NK-92 (cell line): Measurements from ENCODE around the gene SCT.

Experiments used
- DNase-seq: peaks from one replicate; lab custom pipeline; 2025; ENCODE audit not compliant: unreplicated experiment; lab: John Stamatoyannopoulos, UW

The SCT gene

DNA sequence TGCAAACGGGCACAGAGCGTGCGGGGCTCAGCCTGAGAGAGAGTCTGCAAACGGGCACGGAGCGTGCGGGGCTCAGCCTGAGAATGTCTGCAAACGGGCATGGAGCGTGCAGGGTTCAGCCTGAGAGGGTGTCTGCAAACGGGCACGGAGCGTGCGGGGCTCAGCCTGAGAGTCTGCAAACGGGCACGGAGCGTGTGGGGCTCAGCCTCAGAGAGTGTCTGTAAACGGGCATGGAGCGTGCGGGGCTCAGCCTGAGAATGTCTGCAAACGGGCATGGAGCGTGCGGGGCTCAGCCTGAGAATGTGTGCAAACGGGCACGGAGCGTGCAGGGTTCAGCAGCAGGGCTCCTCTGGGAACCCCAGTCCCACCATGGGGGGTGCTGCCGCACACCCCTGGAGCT, 37.2 kb downstream of the SCT start:
- no peak for DNase-seq

GRCh38 chr11:587978-588380, 39.0 kb downstream of the SCT start:
- no peak for DNase-seq

GRCh38 chr11:587546-587945, 39.4 kb downstream of the SCT start:
- DNase-seq = no peak

DNA sequence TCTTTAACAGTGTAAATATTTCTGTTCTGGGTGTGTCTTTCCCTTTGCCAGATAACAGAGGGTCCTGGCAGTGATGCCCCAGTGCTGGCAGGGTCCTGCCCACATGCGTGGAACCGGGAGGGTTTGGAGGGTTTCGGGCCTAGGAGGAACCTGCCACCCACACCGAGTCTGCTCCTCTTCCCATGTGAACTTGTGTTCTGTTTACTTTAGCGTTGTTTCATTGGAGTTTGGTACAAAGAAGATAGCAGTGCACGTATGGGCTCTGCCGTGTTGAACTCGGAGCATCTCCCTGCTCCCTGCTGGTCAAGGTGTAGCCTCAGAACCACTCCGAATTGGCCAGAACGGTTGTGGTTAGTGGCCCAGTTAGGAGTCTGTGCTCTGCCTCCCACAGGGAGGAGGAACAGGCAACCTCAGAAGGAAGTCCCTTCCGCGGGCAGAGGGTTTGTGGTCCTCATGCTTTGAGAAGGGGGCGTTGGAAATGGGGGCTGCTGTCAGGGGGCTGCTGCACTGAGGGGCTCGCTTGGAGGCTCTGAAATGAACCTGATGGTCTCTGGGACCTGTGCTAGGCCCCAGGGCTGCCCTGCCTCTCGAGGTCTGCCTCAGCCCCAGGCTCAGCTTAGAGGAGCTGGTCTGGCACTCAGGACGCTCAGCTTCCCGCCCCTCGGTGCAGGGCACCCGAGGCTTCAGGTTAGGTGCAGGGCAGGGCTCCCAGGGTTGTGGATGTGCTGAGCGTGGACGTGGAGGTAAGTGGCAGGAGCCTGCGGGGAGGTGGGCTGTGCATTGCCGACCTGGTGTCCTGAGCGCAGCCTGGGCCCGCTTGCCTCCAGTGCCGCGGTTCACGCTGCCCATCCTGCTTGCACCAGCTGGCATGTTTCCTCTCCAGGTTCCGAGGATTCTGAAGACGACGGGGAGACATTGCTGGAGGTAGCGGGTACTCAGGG, 40.3 kb downstream of the SCT start:
- DNase-seq = no peak

- DNase-seq = no peak
Observed at GRCh38 chr11:584287-584686, 42.7 kb downstream of the SCT start.

GRCh38 chr11:581752-582151, 45.2 kb downstream of the SCT start:
- DNase-seq = no peak

DNA sequence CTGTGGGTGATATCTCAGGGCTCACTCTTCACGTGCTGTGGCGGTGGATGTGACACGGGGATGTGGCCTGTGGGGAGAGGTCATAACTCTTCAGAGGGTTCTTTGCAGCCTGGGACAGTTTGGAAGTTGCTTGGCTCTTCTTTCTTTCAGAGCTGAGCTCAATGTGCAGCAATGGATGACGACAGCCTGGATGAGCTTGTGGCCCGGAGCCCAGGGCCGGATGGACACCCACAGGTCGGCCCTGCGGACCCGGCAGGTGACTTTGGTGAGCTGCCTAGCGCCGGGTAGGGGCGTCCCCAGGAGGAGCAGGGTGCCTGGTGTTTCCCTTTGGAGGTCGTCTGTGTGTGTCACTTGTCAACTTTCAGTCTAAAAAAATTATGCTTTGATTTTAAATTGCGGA, 45.6 kb downstream of the SCT start:
- no peak for DNase-seq

- no peak for DNase-seq
Observed at GRCh38 chr11:579830-580601, 47.0 kb downstream of the SCT start.

- no peak for DNase-seq
Observed at GRCh38 chr11:578276-579035, 48.5 kb downstream of the SCT start.

DNA sequence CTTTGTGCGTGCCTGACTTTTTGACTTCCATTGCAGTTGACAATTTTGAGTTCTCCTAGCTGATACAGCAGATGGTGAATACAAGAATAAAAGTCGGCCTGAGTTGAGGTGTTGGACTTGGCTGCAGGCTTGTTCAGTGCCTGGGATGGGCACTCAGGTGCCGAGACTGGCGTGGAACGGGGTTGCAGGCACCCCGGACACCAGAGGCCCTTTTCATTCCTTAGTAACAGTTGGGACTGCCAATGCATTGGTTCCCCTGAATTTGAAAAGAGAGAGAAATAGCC, 49.4 kb downstream of the SCT start:
- no peak for DNase-seq

- DNase-seq = no peak
Observed at GRCh38 chr11:576811-577610, 50.0 kb downstream of the SCT start.
